Measurements from ENCODE around the gene TRIM9.

DNA sequence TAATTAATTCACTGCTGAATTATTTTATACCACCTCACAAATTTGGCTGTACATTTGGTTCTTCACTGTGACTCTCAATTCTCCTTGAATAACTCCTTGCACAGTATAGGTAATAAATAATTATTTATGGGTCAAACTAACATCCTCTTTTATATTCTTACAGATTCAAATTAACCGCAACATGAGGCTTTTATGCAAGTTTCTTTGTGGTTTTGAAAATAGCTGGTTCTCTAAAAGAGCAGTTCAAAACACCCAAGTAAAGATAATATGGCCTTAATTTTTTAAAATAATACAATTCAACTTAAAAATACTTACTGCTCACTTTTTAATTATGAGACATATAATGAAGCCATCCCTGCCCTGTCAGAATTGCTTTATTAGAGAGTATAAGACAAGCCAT, 12.9 kb upstream of the TRIM9 start:
- TF ChIP-seq, protein P1, sequence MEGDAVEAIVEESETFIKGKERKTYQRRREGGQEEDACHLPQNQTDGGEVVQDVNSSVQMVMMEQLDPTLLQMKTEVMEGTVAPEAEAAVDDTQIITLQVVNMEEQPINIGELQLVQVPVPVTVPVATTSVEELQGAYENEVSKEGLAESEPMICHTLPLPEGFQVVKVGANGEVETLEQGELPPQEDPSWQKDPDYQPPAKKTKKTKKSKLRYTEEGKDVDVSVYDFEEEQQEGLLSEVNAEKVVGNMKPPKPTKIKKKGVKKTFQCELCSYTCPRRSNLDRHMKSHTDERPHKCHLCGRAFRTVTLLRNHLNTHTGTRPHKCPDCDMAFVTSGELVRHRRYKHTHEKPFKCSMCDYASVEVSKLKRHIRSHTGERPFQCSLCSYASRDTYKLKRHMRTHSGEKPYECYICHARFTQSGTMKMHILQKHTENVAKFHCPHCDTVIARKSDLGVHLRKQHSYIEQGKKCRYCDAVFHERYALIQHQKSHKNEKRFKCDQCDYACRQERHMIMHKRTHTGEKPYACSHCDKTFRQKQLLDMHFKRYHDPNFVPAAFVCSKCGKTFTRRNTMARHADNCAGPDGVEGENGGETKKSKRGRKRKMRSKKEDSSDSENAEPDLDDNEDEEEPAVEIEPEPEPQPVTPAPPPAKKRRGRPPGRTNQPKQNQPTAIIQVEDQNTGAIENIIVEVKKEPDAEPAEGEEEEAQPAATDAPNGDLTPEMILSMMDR (conservative IDR thresholded peaks at IDR 0.05; ENCODE audit: low read depth, low read length) = no peak
- TF ChIP-seq RAD21 (IDR thresholded peaks at IDR 0.05; ENCODE audit: low read length) = no peak
- TF ChIP-seq FOS (IDR thresholded peaks at IDR 0.05; ENCODE audit: low read depth, low read length) = no peak
- TF ChIP-seq POLR2A (IDR thresholded peaks at IDR 0.05; ENCODE audit: low read depth, low read length) = no peak
- no peak for TF ChIP-seq SMC3 (IDR thresholded peaks at IDR 0.05; ENCODE audit: low read depth, low read length)
- TF ChIP-seq MAFK (IDR thresholded peaks at IDR 0.05; ENCODE audit: low read depth, low read length) = no peak
- TF ChIP-seq BHLHE40 (IDR thresholded peaks at IDR 0.05; ENCODE audit: low read depth, low read length) = no peak

Measured in IMR-90 (cell line).